Fibroblast of lung (primary cell): Measurements from ENCODE around the gene FLNA.

Experiments
- CTCF ChIP-seq, 2 donors: IDR thresholded peaks in 1 of 2; conservative IDR thresholded peaks in 1 of 2; 1 replicate in 1 of 2; 2 replicates in 1 of 2; pipeline ENCODE4 v1.5.1; 2011 to 2012; ENCODE audit warnings: low read length in 2 of 2, control low read depth in 1 of 2, inconsistent platforms in 1 of 2, low read depth in 1 of 2, mild to moderate bottlenecking in 1 of 2
- EZH2 ChIP-seq: IDR thresholded peaks from 2 replicates; pipeline ENCODE4 v1.5.1; 2012; ENCODE audit warnings: low read length, control low read depth, mild to moderate bottlenecking; ENCODE audit errors: missing control alignments

- TF ChIP-seq CTCF (conservative IDR thresholded peaks at IDR 0.05 in 1 of 2, IDR thresholded peaks at IDR 0.05 in 1 of 2; ENCODE audit: low read depth in 1 of 2, low read length in 2 of 2): no peak
- TF ChIP-seq EZH2: no peak
Observed at GRCh38 chrX:154365052-154365600, 9.3 kb downstream of the FLNA start.
